Measurements from ENCODE around the gene ERLEC1.
"Not testable (repeated sequence)": the region's sequence is repeated elsewhere in the genome, so short reads cannot be mapped to it uniquely, and the experiment has no call there.

Gene ERLEC1

DNA sequence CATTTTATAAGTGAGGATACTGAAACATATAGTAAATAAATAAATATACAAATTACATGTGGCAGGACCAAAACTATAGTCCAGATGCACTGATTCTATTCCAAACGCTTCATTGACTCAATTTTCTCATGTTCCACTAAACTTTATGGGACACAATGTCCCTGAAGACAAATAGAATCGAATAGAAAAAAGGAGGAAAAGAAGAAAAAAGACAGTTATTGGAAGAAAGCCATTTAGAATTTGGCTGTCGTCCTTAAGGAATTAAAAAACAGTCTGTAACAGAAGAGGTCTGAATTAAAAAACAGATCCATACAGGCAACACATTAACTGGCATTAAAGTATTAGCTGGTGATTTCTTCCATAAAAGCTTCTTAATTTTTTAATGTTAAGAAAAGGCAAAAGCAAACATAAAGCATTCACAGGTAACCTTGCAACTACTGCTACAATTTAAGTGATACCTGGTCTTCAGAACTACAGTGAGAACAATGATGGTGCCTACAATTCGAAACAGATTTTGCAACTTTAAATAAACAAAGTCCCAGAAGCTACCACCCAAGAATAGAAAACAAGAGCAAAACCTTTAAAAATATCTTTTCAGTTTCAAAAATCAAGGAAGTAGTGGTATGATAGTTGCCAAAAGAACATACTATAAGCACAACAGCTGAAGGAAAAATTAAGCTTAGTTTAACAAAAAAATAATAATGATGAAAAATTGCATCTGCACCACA is 36.6 kb upstream of the ERLEC1 start:
- TF ChIP-seq SUZ12 (IDR thresholded peaks at IDR 0.05): no peak
- TF ChIP-seq BHLHE40 (IDR thresholded peaks at IDR 0.05; ENCODE audit: borderline replicate concordance): no peak
- TF ChIP-seq LEF1 (IDR thresholded peaks at IDR 0.05; ENCODE audit: borderline replicate concordance): no peak
- TF ChIP-seq L3MBTL2 (conservative IDR thresholded peaks at IDR 0.05): no peak
- no peak for TF ChIP-seq ARNT (IDR thresholded peaks at IDR 0.05)
- no peak for TF ChIP-seq HDGF (IDR thresholded peaks at IDR 0.05; ENCODE audit: borderline replicate concordance)
- no peak for TF ChIP-seq FOXA1 (IDR thresholded peaks at IDR 0.05)
- no peak for TF ChIP-seq SP1 (IDR thresholded peaks at IDR 0.05)
- no peak for TF ChIP-seq TARDBP (IDR thresholded peaks at IDR 0.05)
- no peak for TF ChIP-seq ZNF384 (IDR thresholded peaks at IDR 0.05)
- no peak for TF ChIP-seq CTBP1 (IDR thresholded peaks at IDR 0.05; ENCODE audit: borderline replicate concordance)
- TF ChIP-seq FOXK2 (IDR thresholded peaks at IDR 0.05): no peak
- ChIA-PET POLR2A (interaction anchor here (0.6 to 1.4 kb wide), 2 partner anchors 17 to 666 kb away, joined by 3 to 4 read pairs; partner anchors contain the start of gene CHAC2), CTCF (interaction anchor here (0.7 kb wide), 1 partner anchor 297 kb away, joined by 3 read pairs; no protein-coding TSS in a partner anchor)
- no peak for DNase-seq (ENCODE audit: extremely low spot score)

DNA sequence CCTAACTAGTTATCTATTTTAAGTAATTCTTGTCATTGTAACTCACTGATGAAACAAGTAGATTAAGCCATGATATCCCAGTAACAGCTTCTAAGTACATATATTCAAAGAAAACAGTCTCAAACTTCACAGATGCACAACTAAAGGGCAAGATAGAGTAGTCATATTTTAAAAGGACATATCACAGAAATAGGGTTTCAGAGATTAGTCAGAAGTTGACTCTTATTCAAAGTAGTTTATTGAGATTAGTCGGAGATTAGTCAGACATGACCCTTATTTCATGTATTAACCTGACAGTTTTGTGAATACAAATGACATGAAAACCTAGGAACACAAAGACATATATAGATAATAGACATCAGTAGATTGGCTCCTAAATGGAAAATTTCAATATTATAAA is 35.1 kb upstream of the ERLEC1 start:
- POLR2A ChIA-PET: interaction anchor here (1.4 kb wide), 1 partner anchor 16 kb away, joined by 4 read pairs; the partner anchor contains the start of gene CHAC2
- TF ChIP-seq CTBP1 (IDR thresholded peaks at IDR 0.05; ENCODE audit: borderline replicate concordance) (no peak), SUZ12 (IDR thresholded peaks at IDR 0.05) (no peak), FOXA1 (IDR thresholded peaks at IDR 0.05) (no peak), L3MBTL2 (conservative IDR thresholded peaks at IDR 0.05) (no peak), ZNF384 (IDR thresholded peaks at IDR 0.05) (no peak), NFRKB (IDR thresholded peaks at IDR 0.05) (no peak), ARNT (IDR thresholded peaks at IDR 0.05) (no peak), BHLHE40 (IDR thresholded peaks at IDR 0.05; ENCODE audit: borderline replicate concordance) (no peak), LEF1 (IDR thresholded peaks at IDR 0.05; ENCODE audit: borderline replicate concordance) (no peak), ELF4 (IDR thresholded peaks at IDR 0.05) (no peak), FOXK2 (IDR thresholded peaks at IDR 0.05) (no peak), SP1 (IDR thresholded peaks at IDR 0.05) (no peak), HDGF (IDR thresholded peaks at IDR 0.05; ENCODE audit: borderline replicate concordance) (no peak), TARDBP (IDR thresholded peaks at IDR 0.05) (no peak), FOXM1 (IDR thresholded peaks at IDR 0.05; ENCODE audit: borderline replicate concordance) (no peak)
- TF ChIP-seq, protein P1, sequence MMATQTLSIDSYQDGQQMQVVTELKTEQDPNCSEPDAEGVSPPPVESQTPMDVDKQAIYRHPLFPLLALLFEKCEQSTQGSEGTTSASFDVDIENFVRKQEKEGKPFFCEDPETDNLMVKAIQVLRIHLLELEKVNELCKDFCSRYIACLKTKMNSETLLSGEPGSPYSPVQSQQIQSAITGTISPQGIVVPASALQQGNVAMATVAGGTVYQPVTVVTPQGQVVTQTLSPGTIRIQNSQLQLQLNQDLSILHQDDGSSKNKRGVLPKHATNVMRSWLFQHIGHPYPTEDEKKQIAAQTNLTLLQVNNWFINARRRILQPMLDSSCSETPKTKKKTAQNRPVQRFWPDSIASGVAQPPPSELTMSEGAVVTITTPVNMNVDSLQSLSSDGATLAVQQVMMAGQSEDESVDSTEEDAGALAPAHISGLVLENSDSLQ (IDR thresholded peaks at IDR 0.05): no peak
- CTCF ChIA-PET: no interaction called here
- DNase-seq (ENCODE audit: extremely low spot score): no peak

DNA sequence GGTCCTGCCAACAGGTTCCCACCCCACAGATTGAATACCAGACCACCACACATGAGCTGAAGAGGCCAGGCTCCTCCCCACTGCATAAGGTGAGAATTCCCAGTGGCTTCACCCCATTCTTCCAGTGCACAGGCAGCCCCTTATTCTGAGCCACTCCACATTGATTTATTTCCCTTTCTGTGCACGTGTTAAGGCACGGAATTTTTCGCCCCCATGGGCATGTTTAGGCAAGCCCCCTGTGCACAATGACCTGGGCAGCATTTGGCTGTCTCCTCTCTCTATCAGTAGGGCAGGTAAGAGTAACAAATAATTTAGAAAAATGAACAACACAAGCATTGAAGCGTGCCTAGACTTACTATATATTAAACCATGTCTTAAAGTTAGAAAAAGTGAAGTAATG is 34.5 kb upstream of the ERLEC1 start:
- no peak for TF ChIP-seq ELF4 (IDR thresholded peaks at IDR 0.05)
- TF ChIP-seq ZNF384 (IDR thresholded peaks at IDR 0.05): no peak
- TF ChIP-seq, protein P1 (IDR thresholded peaks at IDR 0.05): no peak
- no peak for TF ChIP-seq L3MBTL2 (conservative IDR thresholded peaks at IDR 0.05)
- no peak for TF ChIP-seq FOXM1 (IDR thresholded peaks at IDR 0.05; ENCODE audit: borderline replicate concordance)
- no peak for TF ChIP-seq SUZ12 (IDR thresholded peaks at IDR 0.05)
- TF ChIP-seq LEF1 (IDR thresholded peaks at IDR 0.05; ENCODE audit: borderline replicate concordance): no peak
- no peak for TF ChIP-seq TARDBP (IDR thresholded peaks at IDR 0.05)
- no peak for TF ChIP-seq CTBP1 (IDR thresholded peaks at IDR 0.05; ENCODE audit: borderline replicate concordance)
- ChIA-PET POLR2A (no interaction called here), CTCF (interaction anchor here (0.7 kb wide), 1 partner anchor 541 kb away, joined by 3 read pairs; no protein-coding TSS in a partner anchor)
- no peak for DNase-seq (ENCODE audit: extremely low spot score)

DNA sequence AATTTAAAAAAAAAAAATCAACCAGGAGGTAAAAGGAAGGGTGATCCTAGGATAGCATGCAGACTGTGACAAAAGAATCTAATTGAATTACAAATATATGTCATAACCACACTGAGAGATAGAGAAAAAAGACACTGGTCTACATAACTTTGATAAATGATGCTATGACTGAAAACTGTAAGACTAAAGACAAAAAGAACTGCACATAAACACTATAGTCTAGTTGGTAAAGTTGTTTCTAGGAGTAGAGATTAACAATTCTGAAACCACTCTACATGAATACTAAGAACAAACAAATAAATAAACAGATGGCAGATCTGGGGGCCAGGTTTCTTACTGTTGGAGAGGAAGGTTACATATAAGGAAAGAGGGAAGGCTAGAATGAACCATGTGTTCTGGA is 33.8 kb upstream of the ERLEC1 start:
- ChIA-PET CTCF (no interaction called here), POLR2A (no interaction called here)
- no peak for TF ChIP-seq CTBP1 (IDR thresholded peaks at IDR 0.05; ENCODE audit: borderline replicate concordance)
- no peak for TF ChIP-seq L3MBTL2 (conservative IDR thresholded peaks at IDR 0.05)
- TF ChIP-seq TARDBP (IDR thresholded peaks at IDR 0.05): no peak
- TF ChIP-seq SP1 (IDR thresholded peaks at IDR 0.05): no peak
- no peak for DNase-seq (ENCODE audit: extremely low spot score)

DNA sequence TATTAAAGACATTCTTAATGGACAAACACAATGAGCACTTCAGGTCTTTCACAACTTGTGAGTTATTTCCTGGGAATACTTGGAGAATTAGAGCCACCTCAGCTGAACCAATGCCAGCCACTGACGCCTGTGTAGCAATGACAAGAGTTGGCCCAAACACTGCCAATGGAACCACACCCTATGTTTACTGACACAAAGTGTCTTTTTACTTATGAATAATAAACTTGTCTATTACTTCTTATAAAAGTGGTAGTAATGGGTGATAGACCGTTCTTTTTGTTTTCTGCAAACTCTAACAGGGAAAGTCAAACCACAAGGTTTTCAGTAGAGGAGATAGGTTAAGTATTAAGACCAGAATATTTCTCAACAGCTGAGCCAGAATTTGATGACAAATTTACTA is 31.7 kb upstream of the ERLEC1 start:
- ChIA-PET POLR2A (interaction anchor here (0.6 kb wide), 1 partner anchor 91 kb away, joined by 3 read pairs; no protein-coding TSS in a partner anchor), CTCF (no interaction called here)
- DNase-seq (ENCODE audit: extremely low spot score): no peak
- TF ChIP-seq CTBP1 (IDR thresholded peaks at IDR 0.05; ENCODE audit: borderline replicate concordance) (no peak), SUZ12 (IDR thresholded peaks at IDR 0.05) (no peak), SP1 (IDR thresholded peaks at IDR 0.05) (no peak), FOXM1 (IDR thresholded peaks at IDR 0.05; ENCODE audit: borderline replicate concordance) (no peak), ZNF384 (IDR thresholded peaks at IDR 0.05) (no peak), FOXK2 (IDR thresholded peaks at IDR 0.05) (no peak), HDGF (IDR thresholded peaks at IDR 0.05; ENCODE audit: borderline replicate concordance) (no peak), BHLHE40 (IDR thresholded peaks at IDR 0.05; ENCODE audit: borderline replicate concordance) (no peak), NFRKB (IDR thresholded peaks at IDR 0.05) (no peak), ELF4 (IDR thresholded peaks at IDR 0.05) (no peak), LEF1 (IDR thresholded peaks at IDR 0.05; ENCODE audit: borderline replicate concordance) (no peak), L3MBTL2 (conservative IDR thresholded peaks at IDR 0.05) (no peak), ARNT (IDR thresholded peaks at IDR 0.05) (no peak), TARDBP (IDR thresholded peaks at IDR 0.05) (no peak), FOXA1 (IDR thresholded peaks at IDR 0.05) (no peak)
- TF ChIP-seq, protein P1 (IDR thresholded peaks at IDR 0.05): no peak

DNA sequence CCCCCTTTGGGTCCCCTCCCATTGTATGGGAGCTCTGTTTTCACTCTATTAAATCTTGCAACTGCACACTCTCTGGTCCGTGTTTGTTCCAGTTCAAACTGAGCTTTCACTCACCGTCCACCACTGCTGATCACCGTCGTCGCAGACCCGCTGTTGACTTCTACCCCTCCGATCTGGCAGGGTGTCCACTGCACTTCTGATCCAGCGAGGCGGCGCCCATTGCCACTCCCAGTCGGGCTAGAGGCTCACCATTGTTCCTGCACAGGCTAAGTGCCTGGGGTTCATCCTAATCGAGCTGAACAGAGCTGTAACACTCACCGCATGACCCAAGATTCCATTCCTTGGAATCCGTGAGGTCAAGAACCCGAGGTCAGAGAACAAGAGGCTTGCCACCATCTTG is 30.2 kb upstream of the ERLEC1 start:
- TF ChIP-seq ZNF384 (IDR thresholded peaks at IDR 0.05): no peak
- no peak for TF ChIP-seq BHLHE40 (IDR thresholded peaks at IDR 0.05; ENCODE audit: borderline replicate concordance)
- no peak for TF ChIP-seq NFRKB (IDR thresholded peaks at IDR 0.05)
- TF ChIP-seq HDGF (IDR thresholded peaks at IDR 0.05; ENCODE audit: borderline replicate concordance): no peak
- no peak for TF ChIP-seq L3MBTL2 (conservative IDR thresholded peaks at IDR 0.05)
- TF ChIP-seq LEF1 (IDR thresholded peaks at IDR 0.05; ENCODE audit: borderline replicate concordance): no peak
- no peak for TF ChIP-seq ELF4 (IDR thresholded peaks at IDR 0.05)
- no peak for TF ChIP-seq FOXM1 (IDR thresholded peaks at IDR 0.05; ENCODE audit: borderline replicate concordance)
- TF ChIP-seq, protein P1 (IDR thresholded peaks at IDR 0.05): no peak
- TF ChIP-seq FOXK2 (IDR thresholded peaks at IDR 0.05): no peak
- TF ChIP-seq CTBP1 (IDR thresholded peaks at IDR 0.05; ENCODE audit: borderline replicate concordance): no peak
- no peak for TF ChIP-seq FOXA1 (IDR thresholded peaks at IDR 0.05)
- TF ChIP-seq ARNT (IDR thresholded peaks at IDR 0.05): no peak
- POLR2A ChIA-PET: interaction anchor here (2.1 kb wide), 1 partner anchor 11 kb away, joined by 7 read pairs; the partner anchor contains the start of gene CHAC2
- CTCF ChIA-PET: no interaction called here
- no peak for DNase-seq (ENCODE audit: extremely low spot score)

DNA sequence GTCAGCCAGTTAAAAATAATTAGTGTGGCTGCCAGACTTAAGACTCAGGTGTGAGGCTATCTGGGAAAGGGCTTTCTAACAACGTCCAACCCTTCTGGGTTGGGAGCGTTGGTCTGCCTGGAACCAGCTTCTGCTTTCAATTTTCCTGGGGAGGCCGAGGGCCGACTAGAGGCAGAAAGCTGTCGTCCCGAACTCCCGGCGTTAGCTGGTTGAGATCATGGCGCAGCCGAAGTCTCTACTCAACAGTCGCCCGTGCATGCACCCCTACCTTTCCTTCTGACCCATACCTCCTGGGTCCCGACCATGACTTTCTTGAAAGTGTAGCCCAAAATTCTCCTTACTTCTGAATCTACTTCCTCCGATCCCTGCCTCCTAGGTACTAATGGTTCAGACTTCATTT is 29.6 kb upstream of the ERLEC1 start:
- CTCF ChIA-PET; DNase-seq (ENCODE audit: extremely low spot score): not testable (repeated sequence)
- POLR2A ChIA-PET: interaction anchor here (2.1 kb wide), 1 partner anchor 10 kb away, joined by 7 read pairs; the partner anchor contains the start of gene CHAC2

All from HEK293T (cell line).